Smooth muscle cell (in vitro differentiated cells): ENCODE results near the gene MAP10. TPM values are rescaled to one million over a fixed set of nuclear protein-coding genes. Genes with fewer than 3 reads are reported as not detected.

Source experiments
- DNase-seq: peaks from one replicate; lab custom pipeline; 2025; ENCODE audit not compliant: unreplicated experiment; lab: John Stamatoyannopoulos, UW
- H2AFZ ChIP-seq: fragments of 200-600 bp; sonication (generic); 2 replicates; pipeline ENCODE4 v1.6.0; 2016; ENCODE audit warnings: antibody characterized with exemption, low read depth, mild to moderate bottlenecking
- H3F3A ChIP-seq: fragments of 200-600 bp; sonication (generic); 2 replicates; pipeline ENCODE4 v1.6.0; 2017; ENCODE audit warnings: antibody characterized with exemption, low read depth
- H3K27ac ChIP-seq: fragments of 200-600 bp; sonication (generic); 2 replicates; pipeline ENCODE4 v1.5.1; 2016; ENCODE audit warnings: low read depth, mild to moderate bottlenecking
- H3K27me3 ChIP-seq: fragments of 200-600 bp; sonication (generic); 2 replicates; pipeline ENCODE4 v1.6.1; 2016; ENCODE audit warnings: low read depth, mild to moderate bottlenecking
- H3K36me3 ChIP-seq: fragments of 200-600 bp; sonication (generic); 2 replicates; pipeline ENCODE4 v1.5.1; 2016; ENCODE audit warnings: low read depth
- H3K4me1 ChIP-seq: fragments of 200-600 bp; sonication (generic); 2 replicates; pipeline ENCODE4 v1.5.1; 2016; ENCODE audit warnings: low read depth
- H3K4me2 ChIP-seq: fragments of 200-600 bp; sonication (generic); 2 replicates; pipeline ENCODE4 v1.6.0; 2016; ENCODE audit warnings: mild to moderate bottlenecking
- H3K4me3 ChIP-seq: fragments of 200-600 bp; sonication (generic); 2 replicates; pipeline ENCODE4 v1.5.1; 2016; ENCODE audit warnings: mild to moderate bottlenecking
- H3K79me2 ChIP-seq: fragments of 200-600 bp; sonication (generic); 2 replicates; pipeline ENCODE4 v1.6.0; 2016; ENCODE audit warnings: low read depth, mild to moderate bottlenecking
- H3K9ac ChIP-seq: fragments of 200-600 bp; sonication (generic); 2 replicates; pipeline ENCODE4 v1.6.0; 2016; ENCODE audit warnings: low read depth
- H3K9me3 ChIP-seq: fragments of 200-600 bp; sonication (generic); replicated peaks from 2 replicates; pipeline ENCODE4 v1.5.1; 2016; ENCODE audit warnings: low read depth
- H4K20me1 ChIP-seq: fragments of 200-600 bp; sonication (generic); 2 replicates; pipeline ENCODE4 v1.6.0; 2016; ENCODE audit warnings: low read depth
- whole genome bisulfite sequencing: methylation state at CpG from one replicate; pipeline ENCODE4 v1.1.7; 2016; ENCODE audit warnings: low lambda C conversion rate; 5-methylcytosine and 5-hydroxymethylcytosine counted together
- polyA plus RNA-seq: library from polyadenylated mRNA; unstranded; fragments of >200 nt; fragmentation: Nextera tagmentation; extraction: Ambion mirVana; gene quantifications from 2 replicates; pipeline ENCODE4 v1.2.1, GENCODE V29; 2016
- total RNA-seq: library from RNA; depleted of rRNA; stranded (reverse); fragments of >200 nt; gene quantifications from 2 replicates; pipeline ENCODE4 v1.2.3, GENCODE V29; 2014
- TF ChIP-seq, protein P1 (sequence below): fragments of 200-600 bp; sonication (generic); IDR thresholded peaks from 2 replicates; pipeline ENCODE4 v1.5.1; 2017; ENCODE audit warnings: borderline replicate concordance, mild to moderate bottlenecking, antibody characterized with exemption; ENCODE audit not compliant: insufficient read depth, poor library complexity, severe bottlenecking

The MAP10 gene
- total and polyA plus RNA-seq, 2 experiments from 2014 or later: 2.6 to 6.7 TPM

DNA sequence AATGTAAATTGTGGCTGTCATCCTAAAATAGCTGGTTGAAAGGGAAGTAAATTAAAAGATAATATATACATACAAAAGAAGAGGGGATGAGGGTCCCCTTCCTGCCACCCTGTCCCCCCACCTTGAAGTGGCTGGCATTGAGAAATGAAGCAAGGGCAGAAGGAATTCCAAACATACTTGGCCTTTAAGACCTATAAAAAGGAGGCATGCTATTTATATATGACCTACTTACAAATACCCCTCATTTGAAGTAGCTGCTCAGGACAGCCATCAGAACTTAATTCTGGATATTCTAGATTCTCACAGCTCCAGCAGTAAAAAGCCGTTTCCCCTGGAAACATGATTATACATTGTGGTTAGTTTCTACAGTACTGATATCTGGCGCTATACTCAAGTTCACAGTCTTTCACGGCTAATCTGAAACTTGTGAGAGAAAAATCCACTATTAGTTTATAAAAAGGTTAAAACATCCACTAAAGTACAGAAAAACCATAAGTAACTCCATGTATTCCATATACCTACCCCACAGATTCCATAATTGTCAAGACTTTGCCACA lies 9.6 kb upstream of the MAP10 start:
- H3K4me2 ChIP-seq: peak overlapping the region; percentile 35
- no peak overlapping the region for H2AFZ ChIP-seq
- WGBS: 27% methylated on average over 3 of the region's 3 CpGs
- H3K79me2 ChIP-seq: no peaks in the 10 kb centered on the region
- H4K20me1 ChIP-seq: no peaks in the 10 kb centered on the region
- H3K27me3 ChIP-seq: no peaks in the 10 kb centered on the region
- peaks cover 12% of the 10 kb centered on the region for H3K4me1 ChIP-seq
- H3K36me3 ChIP-seq: no peaks in the 10 kb centered on the region
- H3F3A ChIP-seq: no peaks in the 10 kb centered on the region
- no peaks in the 10 kb centered on the region for H3K9me3 ChIP-seq
- no peak overlapping the region for H3K9ac ChIP-seq
- H3K27ac ChIP-seq: no peak overlapping the region
- no peak for DNase-seq
- TF ChIP-seq, protein P1, sequence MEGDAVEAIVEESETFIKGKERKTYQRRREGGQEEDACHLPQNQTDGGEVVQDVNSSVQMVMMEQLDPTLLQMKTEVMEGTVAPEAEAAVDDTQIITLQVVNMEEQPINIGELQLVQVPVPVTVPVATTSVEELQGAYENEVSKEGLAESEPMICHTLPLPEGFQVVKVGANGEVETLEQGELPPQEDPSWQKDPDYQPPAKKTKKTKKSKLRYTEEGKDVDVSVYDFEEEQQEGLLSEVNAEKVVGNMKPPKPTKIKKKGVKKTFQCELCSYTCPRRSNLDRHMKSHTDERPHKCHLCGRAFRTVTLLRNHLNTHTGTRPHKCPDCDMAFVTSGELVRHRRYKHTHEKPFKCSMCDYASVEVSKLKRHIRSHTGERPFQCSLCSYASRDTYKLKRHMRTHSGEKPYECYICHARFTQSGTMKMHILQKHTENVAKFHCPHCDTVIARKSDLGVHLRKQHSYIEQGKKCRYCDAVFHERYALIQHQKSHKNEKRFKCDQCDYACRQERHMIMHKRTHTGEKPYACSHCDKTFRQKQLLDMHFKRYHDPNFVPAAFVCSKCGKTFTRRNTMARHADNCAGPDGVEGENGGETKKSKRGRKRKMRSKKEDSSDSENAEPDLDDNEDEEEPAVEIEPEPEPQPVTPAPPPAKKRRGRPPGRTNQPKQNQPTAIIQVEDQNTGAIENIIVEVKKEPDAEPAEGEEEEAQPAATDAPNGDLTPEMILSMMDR: no peak
- no peak overlapping the region for H3K4me3 ChIP-seq

DNA sequence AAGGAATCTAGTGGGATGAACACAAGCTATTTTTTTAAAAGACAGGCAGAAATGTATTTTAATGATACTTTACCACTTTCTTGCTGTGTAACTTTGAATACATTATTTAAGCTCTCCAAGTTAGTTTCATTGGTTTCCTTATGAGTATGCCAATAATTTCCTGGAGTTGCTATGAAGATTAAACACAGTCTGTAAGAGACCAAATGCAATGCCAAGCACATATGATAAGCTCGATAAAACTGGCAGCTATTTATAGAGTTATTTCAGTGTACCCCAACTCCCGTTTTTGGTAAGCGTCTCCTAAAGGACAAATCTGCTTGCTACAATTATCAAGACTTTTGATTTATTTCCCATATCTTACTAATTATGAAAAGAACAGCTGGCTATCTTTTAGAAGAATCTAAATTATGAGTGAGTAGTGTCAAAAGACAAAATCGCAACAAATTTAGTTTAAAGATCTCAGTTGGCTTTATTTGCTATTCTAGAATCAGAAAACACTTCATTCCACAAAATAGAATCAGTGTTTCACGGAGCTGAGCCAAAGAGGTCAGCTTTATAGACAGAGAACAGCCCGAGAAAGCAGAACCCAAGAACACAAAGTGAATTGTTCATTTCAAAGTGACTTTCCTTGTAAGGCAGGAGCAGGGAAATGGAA lies 7.2 kb upstream of the MAP10 start:
- Histone ChIP-seq H3K36me3 (no peaks in the 10 kb centered on the region), H3K4me3 (no peak overlapping the region), H3F3A (no peaks in the 10 kb centered on the region), H4K20me1 (no peaks in the 10 kb centered on the region), H3K4me1 (peaks cover 12% of the 10 kb centered on the region), H3K9ac (no peak overlapping the region), H3K79me2 (no peaks in the 10 kb centered on the region), H3K9me3 (no peaks in the 10 kb centered on the region), H3K27ac (no peak overlapping the region), H3K4me2 (no peak overlapping the region), H3K27me3 (no peaks in the 10 kb centered on the region), H2AFZ (no peak overlapping the region)
- no peak for DNase-seq
- 75% methylated on average over 6 of the region's 6 CpGs for WGBS
- TF ChIP-seq, protein P1: no peak

DNA sequence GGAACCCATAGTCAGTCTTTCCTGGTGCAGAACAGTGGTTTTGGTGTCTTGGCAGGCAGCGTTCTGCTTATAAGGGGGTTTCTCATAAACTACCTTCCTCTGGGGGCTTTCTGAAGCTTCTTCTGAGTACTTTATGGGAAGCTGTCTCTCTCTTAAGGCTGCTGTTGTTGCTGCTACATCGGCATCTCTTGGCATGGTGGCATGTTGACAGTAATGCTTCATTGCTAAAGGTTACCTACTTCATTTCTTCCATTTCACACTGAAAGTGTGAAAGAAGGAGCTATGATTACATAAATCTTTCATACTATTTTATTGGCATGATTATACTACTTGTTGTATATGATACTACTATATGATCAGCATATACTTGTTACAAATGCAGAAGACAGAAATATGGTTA lies 6.3 kb upstream of the MAP10 start:
- no peak overlapping the region for H3K27ac ChIP-seq
- H3K9me3 ChIP-seq: no peaks in the 10 kb centered on the region
- no peak overlapping the region for H2AFZ ChIP-seq
- no peaks in the 10 kb centered on the region for H3K27me3 ChIP-seq
- DNase-seq: no peak
- H3K4me1 ChIP-seq: peaks cover 5% of the 10 kb centered on the region
- no peaks in the 10 kb centered on the region for H3K36me3 ChIP-seq
- no peaks in the 10 kb centered on the region for H3F3A ChIP-seq
- no peaks in the 10 kb centered on the region for H4K20me1 ChIP-seq
- 93% methylated on average over 2 of the region's 2 CpGs for WGBS
- H3K4me3 ChIP-seq: no peak overlapping the region
- TF ChIP-seq, protein P1: no peak
- no peaks in the 10 kb centered on the region for H3K79me2 ChIP-seq
- H3K4me2 ChIP-seq: no peak overlapping the region
- no peak overlapping the region for H3K9ac ChIP-seq

DNA sequence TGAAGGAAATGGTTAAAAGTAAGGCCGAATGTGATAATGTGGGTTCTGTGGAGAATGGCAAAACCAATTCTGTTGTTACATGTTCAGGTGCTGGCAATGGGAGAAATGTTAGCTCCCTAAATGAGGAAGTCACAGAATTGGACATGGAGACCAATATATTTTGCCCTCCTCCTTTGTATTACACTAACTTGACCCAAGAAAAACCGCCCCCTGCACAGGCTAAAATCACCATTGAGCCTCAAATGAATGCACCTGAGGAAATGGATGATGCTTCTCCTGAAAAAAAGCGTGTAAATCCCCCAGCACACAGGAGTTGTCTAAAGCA lies 932 bp downstream of the MAP10 start:
- Histone ChIP-seq H3F3A (no peaks in the 10 kb centered on the region), H3K4me2 (peak overlapping the region; percentile 85), H3K27ac (no peak overlapping the region), H3K36me3 (no peaks in the 10 kb centered on the region), H3K79me2 (no peaks in the 10 kb centered on the region), H3K4me1 (peaks cover 10% of the 10 kb centered on the region), H3K9me3 (no peaks in the 10 kb centered on the region), H4K20me1 (no peaks in the 10 kb centered on the region), H3K27me3 (no peaks in the 10 kb centered on the region), H2AFZ (peak overlapping the region; percentile 97), H3K4me3 (peak overlapping the region; percentile 75), H3K9ac (peak overlapping the region; percentile 90)
- WGBS: 85% methylated on average over 3 of the region's 3 CpGs
- TF ChIP-seq, protein P1: no peak
- DNase-seq: no peak
